Measurements from ENCODE around the gene CRB3. TPM values are rescaled to one million over a fixed set of nuclear protein-coding genes. Genes with fewer than 3 reads are reported as not detected.

Gene CRB3
- total RNA-seq, 2 donors from 2014 or later = 46.4 to 50.9 TPM

DNA sequence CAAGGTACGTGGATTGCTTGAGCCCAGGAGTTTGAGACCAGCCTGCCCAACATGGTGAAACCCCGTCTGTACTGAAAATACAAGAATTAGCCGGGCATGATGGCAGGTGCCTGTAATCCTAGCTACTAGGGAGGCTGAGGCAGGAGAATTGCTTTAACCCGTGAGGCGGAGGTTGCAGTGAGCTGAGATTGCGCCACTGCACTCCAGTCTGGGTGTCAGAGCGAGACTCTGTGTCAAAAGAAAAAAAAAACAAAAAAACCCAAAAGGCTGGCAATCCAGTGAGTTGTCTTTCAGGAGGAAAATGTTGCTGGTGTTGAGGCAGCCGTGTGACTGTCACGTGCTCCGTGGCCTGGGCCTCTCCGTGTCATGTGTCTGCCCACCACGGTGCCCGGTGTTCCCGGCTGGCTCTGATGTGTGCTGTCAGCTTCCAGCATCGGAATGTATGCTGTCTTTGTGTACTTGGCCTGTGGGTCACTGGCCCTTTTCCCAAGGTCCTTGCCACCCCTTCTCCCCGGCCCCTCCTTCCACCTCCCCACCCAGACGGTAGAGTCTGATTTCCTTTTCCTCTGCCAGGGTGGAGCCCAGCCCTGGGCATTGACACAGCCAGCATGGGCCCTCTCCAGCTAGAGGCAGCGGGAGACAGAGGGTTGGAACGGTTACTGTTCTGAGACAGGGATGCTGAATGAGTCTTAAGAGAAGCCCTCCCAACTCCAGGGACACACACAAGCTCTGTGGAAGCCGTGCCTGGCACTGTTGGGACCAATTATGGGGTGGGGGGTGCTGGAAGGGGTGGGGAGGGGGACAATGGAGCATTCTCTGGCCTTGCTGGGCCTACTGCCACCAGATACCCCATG, 45.3 kb downstream of the CRB3 start:
- Histone ChIP-seq H3K4me1 (ENCODE audit: control insufficient read depth, insufficient read depth, low read length) (no peaks in the 10 kb centered on the region), H3K9me3 (ENCODE audit: control insufficient read depth, low read length) (no peaks in the 10 kb centered on the region), H3K27ac (ENCODE audit: low read depth, low read length) (no peak overlapping the region), H3K27me3 (ENCODE audit: control insufficient read depth, insufficient read depth, low read length, poor library complexity, severe bottlenecking) (no peaks in the 10 kb centered on the region), H3K36me3 (ENCODE audit: control insufficient read depth, insufficient read depth, low read length) (no peaks in the 10 kb centered on the region), H3K4me3 (ENCODE audit: low read length) (no peak overlapping the region), H3K9ac (ENCODE audit: extremely low read depth, low read length, poor library complexity, severe bottlenecking) (no peak overlapping the region)
- no peaks in the 10 kb centered on the region for H3K27me3 Mint-ChIP-seq (ENCODE audit: insufficient read depth)
- no peak overlapping the region for H3K4me3 Mint-ChIP-seq
- TF ChIP-seq, protein P1, sequence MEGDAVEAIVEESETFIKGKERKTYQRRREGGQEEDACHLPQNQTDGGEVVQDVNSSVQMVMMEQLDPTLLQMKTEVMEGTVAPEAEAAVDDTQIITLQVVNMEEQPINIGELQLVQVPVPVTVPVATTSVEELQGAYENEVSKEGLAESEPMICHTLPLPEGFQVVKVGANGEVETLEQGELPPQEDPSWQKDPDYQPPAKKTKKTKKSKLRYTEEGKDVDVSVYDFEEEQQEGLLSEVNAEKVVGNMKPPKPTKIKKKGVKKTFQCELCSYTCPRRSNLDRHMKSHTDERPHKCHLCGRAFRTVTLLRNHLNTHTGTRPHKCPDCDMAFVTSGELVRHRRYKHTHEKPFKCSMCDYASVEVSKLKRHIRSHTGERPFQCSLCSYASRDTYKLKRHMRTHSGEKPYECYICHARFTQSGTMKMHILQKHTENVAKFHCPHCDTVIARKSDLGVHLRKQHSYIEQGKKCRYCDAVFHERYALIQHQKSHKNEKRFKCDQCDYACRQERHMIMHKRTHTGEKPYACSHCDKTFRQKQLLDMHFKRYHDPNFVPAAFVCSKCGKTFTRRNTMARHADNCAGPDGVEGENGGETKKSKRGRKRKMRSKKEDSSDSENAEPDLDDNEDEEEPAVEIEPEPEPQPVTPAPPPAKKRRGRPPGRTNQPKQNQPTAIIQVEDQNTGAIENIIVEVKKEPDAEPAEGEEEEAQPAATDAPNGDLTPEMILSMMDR (conservative IDR thresholded peaks at IDR 0.05) = no peak
- DNase-seq = no peak
- 85 to 86% methylated on average over 15 to 20 of the region's 20 CpGs for WGBS, 2 experiments (ENCODE audit: insufficient coverage in 1 of 2, insufficient read length in 1 of 2)
- no peaks in the 10 kb centered on the region for H3K9me3 Mint-ChIP-seq
- no peaks in the 10 kb centered on the region for H3K4me1 Mint-ChIP-seq
- no peaks in the 10 kb centered on the region for H3K36me3 Mint-ChIP-seq (ENCODE audit: low read depth)
- H3K27ac Mint-ChIP-seq = no peak overlapping the region

DNA sequence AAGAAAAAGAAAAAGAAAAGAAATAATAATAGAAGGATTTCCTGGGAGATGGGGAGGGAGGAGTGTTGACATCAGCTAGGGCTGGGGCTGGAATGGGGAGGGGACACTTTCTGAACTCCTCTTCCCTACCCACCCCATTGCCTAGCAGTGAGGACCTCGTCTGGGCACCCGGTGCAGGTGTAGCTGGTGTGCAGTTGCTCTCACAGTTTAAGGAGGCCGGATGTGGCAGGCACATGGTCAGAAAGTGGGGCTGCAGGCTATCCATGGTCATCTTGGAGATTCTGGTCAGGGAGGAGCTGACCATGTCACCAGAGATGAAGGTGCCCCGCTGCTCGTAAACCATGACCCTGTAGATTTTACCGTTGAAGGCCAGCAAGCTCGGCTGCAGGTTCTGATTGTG, 46.5 kb downstream of the CRB3 start:
- DNase-seq = no peak
- H3K27me3 ChIP-seq (ENCODE audit: control insufficient read depth, insufficient read depth, low read length, poor library complexity, severe bottlenecking) = no peaks in the 10 kb centered on the region
- TF ChIP-seq, protein P1 (conservative IDR thresholded peaks at IDR 0.05) = no peak
- Mint-ChIP-seq H3K4me3 (no peak overlapping the region), H3K4me1 (no peaks in the 10 kb centered on the region), H3K36me3 (ENCODE audit: low read depth) (no peaks in the 10 kb centered on the region), H3K27ac (no peak overlapping the region), H3K27me3 (ENCODE audit: insufficient read depth) (no peaks in the 10 kb centered on the region), H3K9me3 (peaks cover 3% of the 10 kb centered on the region)
- WGBS, 2 experiments (ENCODE audit: insufficient coverage in 1 of 2, insufficient read length in 1 of 2) = 93 to 100% methylated on average over 1 to 7 of the region's 7 CpGs
- H3K27ac ChIP-seq (ENCODE audit: low read depth, low read length) = no peak overlapping the region
- no peak overlapping the region for H3K9ac ChIP-seq (ENCODE audit: extremely low read depth, low read length, poor library complexity, severe bottlenecking)
- no peaks in the 10 kb centered on the region for H3K4me1 ChIP-seq (ENCODE audit: control insufficient read depth, insufficient read depth, low read length)
- H3K4me3 ChIP-seq (ENCODE audit: low read length) = no peak overlapping the region
- H3K36me3 ChIP-seq (ENCODE audit: control insufficient read depth, insufficient read depth, low read length) = no peaks in the 10 kb centered on the region
- H3K9me3 ChIP-seq (ENCODE audit: control insufficient read depth, low read length) = no peaks in the 10 kb centered on the region

DNA sequence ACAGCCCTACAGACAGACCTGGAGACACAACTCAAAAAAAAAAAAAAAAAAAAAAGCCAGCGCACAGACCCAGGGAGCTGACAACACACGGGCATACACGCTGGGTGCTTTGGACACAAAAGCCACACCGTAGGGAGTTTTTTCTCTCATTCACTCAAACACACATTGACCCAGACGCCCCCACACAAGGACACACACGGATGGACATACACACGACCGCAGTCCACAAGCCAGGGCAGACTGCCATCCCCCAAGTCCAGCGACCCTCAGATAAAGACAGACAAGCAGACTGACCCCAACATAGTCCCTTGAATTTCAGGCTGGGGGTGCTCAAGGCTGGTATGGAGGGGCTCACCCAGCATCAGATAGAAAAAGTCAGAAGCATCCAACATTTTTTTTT, 50.0 kb downstream of the CRB3 start:
- Histone ChIP-seq H3K9me3 (ENCODE audit: control insufficient read depth, low read length) (no peaks in the 10 kb centered on the region), H3K27me3 (ENCODE audit: control insufficient read depth, insufficient read depth, low read length, poor library complexity, severe bottlenecking) (no peaks in the 10 kb centered on the region), H3K36me3 (ENCODE audit: control insufficient read depth, insufficient read depth, low read length) (no peaks in the 10 kb centered on the region), H3K4me3 (ENCODE audit: low read length) (no peak overlapping the region), H3K9ac (ENCODE audit: extremely low read depth, low read length, poor library complexity, severe bottlenecking) (no peak overlapping the region), H3K4me1 (ENCODE audit: control insufficient read depth, insufficient read depth, low read length) (no peaks in the 10 kb centered on the region), H3K27ac (ENCODE audit: low read depth, low read length) (no peak overlapping the region)
- H3K36me3 Mint-ChIP-seq (ENCODE audit: low read depth) = no peaks in the 10 kb centered on the region
- peaks cover 3% of the 10 kb centered on the region for H3K9me3 Mint-ChIP-seq
- H3K27ac Mint-ChIP-seq = no peak overlapping the region
- no peak overlapping the region for H3K4me3 Mint-ChIP-seq
- TF ChIP-seq, protein P1 (conservative IDR thresholded peaks at IDR 0.05) = no peak
- WGBS, 2 experiments (ENCODE audit: insufficient coverage in 1 of 2, insufficient read length in 1 of 2) = 88 to 100% methylated on average over 1 to 9 of the region's 9 CpGs
- peaks cover 1% of the 10 kb centered on the region for H3K4me1 Mint-ChIP-seq
- H3K27me3 Mint-ChIP-seq (ENCODE audit: insufficient read depth) = peaks cover 8% of the 10 kb centered on the region
- DNase-seq = no peak
